GM18868 (cell line): Measurements from ENCODE around the gene ADCY9.

Source experiments
- ATAC-seq: cut with Tn5 transposase; IDR thresholded peaks from one replicate; pipeline ENCODE4 v1.9.1; 2021; ENCODE audit warnings: mild to moderate bottlenecking, moderate library complexity; ENCODE audit not compliant: unreplicated experiment

The ADCY9 gene

GRCh38 chr16:4009177-4009576 is 107.1 kb downstream of the ADCY9 start:
- no peak for ATAC-seq

GRCh38 chr16:4008116-4008515 is 108.1 kb downstream of the ADCY9 start:
- no peak for ATAC-seq

- ATAC-seq: no peak
These were observed 109.7 kb downstream of the ADCY9 start for GRCh38 chr16:4006397-4006999.

- no peak for ATAC-seq
These were observed 110.5 kb downstream of the ADCY9 start for GRCh38 chr16:4005731-4006130.

GRCh38 chr16:4005281-4005680 is 111.0 kb downstream of the ADCY9 start:
- ATAC-seq: no peak

GRCh38 chr16:4004206-4004605 is 112.0 kb downstream of the ADCY9 start:
- no peak for ATAC-seq

GRCh38 chr16:4003576-4003975 is 112.7 kb downstream of the ADCY9 start:
- no peak for ATAC-seq

- ATAC-seq: no peak
These were observed 113.1 kb downstream of the ADCY9 start for GRCh38 chr16:4003166-4003565.

GRCh38 chr16:4002121-4002520 is 114.1 kb downstream of the ADCY9 start:
- ATAC-seq: no peak

- ATAC-seq: no peak
These were observed 116.5 kb downstream of the ADCY9 start for GRCh38 chr16:3999479-4000325.

- no peak for ATAC-seq
These were observed 117.3 kb downstream of the ADCY9 start for GRCh38 chr16:3998793-3999478.

- ATAC-seq: no peak
These were observed 118.9 kb downstream of the ADCY9 start for GRCh38 chr16:3997231-3997841.

- ATAC-seq: no peak
These were observed 121.2 kb downstream of the ADCY9 start for GRCh38 chr16:3995001-3995400.

GRCh38 chr16:3993052-3993785 is 123.0 kb downstream of the ADCY9 start:
- ATAC-seq: no peak

- no peak for ATAC-seq
These were observed 123.8 kb downstream of the ADCY9 start for GRCh38 chr16:3992297-3993051.

GRCh38 chr16:3988824-3989223 is 127.4 kb downstream of the ADCY9 start:
- ATAC-seq: no peak

GRCh38 chr16:3988011-3988410 is 128.2 kb downstream of the ADCY9 start:
- no peak for ATAC-seq

GRCh38 chr16:3987231-3987630 is 129.0 kb downstream of the ADCY9 start:
- ATAC-seq: no peak

GRCh38 chr16:3986235-3986544 is 130.1 kb downstream of the ADCY9 start:
- ATAC-seq: no peak
